Body of pancreas (tissue), 4 donors: Measurements from ENCODE around the gene AGTRAP. TPM values are rescaled to one million over a fixed set of nuclear protein-coding genes. Genes with fewer than 3 reads are reported as not detected.

Experiments used
- ATAC-seq: fragments of 150-250 bp; one replicate; pipeline ENCODE4 v1.9.1; 2016
- DNase-seq, 4 donors: peaks; one replicate each; pipeline ENCODE4 v3.0.0-alpha.2; 2019
- H3K27ac ChIP-seq, 4 donors: fragments of 200-600 bp; sonication (generic); 1 replicate in 3 of 4; 2 replicates in 1 of 4; pipeline versions ENCODE4 v1.5.1 to v1.6.1; 2016 to 2019; ENCODE audit warnings: mild to moderate bottlenecking in 1 of 4, mixed read lengths in 1 of 4, moderate library complexity in 1 of 4
- H3K27me3 ChIP-seq, 2 donors: fragments of 200-600 bp; sonication (generic); one replicate each; pipeline ENCODE4 v1.6.0; 2016; ENCODE audit warnings: mild to moderate bottlenecking in 1 of 2
- H3K36me3 ChIP-seq, 2 donors: fragments of 200-600 bp; sonication (generic); replicated peaks in 1 of 2; 2 replicates each; pipeline ENCODE4 v1.5.1; 2016; ENCODE audit warnings: low read depth in 2 of 2; ENCODE audit not compliant: insufficient read depth in 1 of 2
- H3K4me1 ChIP-seq: fragments of 200-600 bp; sonication (generic); one replicate; pipeline ENCODE4 v1.6.0; 2016
- H3K4me3 ChIP-seq, 2 donors: fragments of 200-600 bp; sonication (generic); 1 replicate in 1 of 2; 2 replicates in 1 of 2; pipeline ENCODE4 v1.5.1; 2016 to 2019
- H3K9me3 ChIP-seq, 3 donors: fragments of 200-600 bp; sonication (generic); 1 replicate in 2 of 3; 2 replicates in 1 of 3; pipeline ENCODE4 v1.5.1; 2016
- POLR2A ChIP-seq, 3 donors: fragments of 450-650 bp; IDR thresholded peaks; one replicate each; pipeline ENCODE4 v1.6.1; 2016; ENCODE audit warnings: antibody characterized with exemption in 3 of 3, mild to moderate bottlenecking in 2 of 3
- WGBS, 2 donors: methylation state at CpG; one replicate each; pipeline ENCODE4 v1.1.5; 2017; 5-methylcytosine and 5-hydroxymethylcytosine counted together
- intact Hi-C: fragments of 100-400 bp; cut with DNase I; formaldehyde crosslinking; loops from one replicate; pipeline ENCODE4 v1.15.1; 2023
- total RNA-seq, 2 donors: library from RNA; depleted of rRNA; stranded (reverse); fragments of >200 nt; gene quantifications; one replicate each; pipeline ENCODE4 v1.1.0, GENCODE V29; 2016
- TF ChIP-seq, protein P1 (sequence below), 7 experiments: fragments of 450-650 bp in 4 of 7; fragments of 200-600 bp in 3 of 7; sonication (generic) in 3 of 7; IDR thresholded peaks; one replicate each; pipeline ENCODE4 v1.5.1; 2016 to 2019; ENCODE audit warnings: antibody characterized with exemption in 7 of 7

The AGTRAP gene
- total RNA-seq, 2 donors from 2014 or later = 16.8 to 24.6 TPM

DNA sequence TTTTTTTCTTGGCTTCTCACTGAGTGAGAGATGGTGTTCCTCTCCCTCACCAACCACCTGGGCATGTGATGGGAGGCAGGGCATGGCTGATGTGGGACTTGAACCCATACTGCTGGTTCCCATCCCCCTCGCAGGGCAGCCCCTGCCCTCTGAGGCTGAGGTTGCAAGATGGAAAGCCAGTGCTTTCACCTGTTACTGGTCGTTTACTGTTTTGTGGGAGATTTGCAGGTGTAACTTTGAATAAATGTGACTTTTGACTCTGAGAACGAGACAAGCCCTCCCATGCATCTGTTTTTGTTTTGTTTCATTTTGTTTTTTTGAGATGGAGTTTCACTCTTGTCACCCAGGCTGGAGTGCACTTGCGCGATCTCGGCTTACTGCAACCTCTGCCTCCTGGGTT is 47.6 kb downstream of the AGTRAP start:
- peaks cover 30% of the 10 kb centered on the region for H3K4me1 ChIP-seq
- intact Hi-C loops = no loop called here
- TF ChIP-seq, protein P1, sequence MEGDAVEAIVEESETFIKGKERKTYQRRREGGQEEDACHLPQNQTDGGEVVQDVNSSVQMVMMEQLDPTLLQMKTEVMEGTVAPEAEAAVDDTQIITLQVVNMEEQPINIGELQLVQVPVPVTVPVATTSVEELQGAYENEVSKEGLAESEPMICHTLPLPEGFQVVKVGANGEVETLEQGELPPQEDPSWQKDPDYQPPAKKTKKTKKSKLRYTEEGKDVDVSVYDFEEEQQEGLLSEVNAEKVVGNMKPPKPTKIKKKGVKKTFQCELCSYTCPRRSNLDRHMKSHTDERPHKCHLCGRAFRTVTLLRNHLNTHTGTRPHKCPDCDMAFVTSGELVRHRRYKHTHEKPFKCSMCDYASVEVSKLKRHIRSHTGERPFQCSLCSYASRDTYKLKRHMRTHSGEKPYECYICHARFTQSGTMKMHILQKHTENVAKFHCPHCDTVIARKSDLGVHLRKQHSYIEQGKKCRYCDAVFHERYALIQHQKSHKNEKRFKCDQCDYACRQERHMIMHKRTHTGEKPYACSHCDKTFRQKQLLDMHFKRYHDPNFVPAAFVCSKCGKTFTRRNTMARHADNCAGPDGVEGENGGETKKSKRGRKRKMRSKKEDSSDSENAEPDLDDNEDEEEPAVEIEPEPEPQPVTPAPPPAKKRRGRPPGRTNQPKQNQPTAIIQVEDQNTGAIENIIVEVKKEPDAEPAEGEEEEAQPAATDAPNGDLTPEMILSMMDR (IDR thresholded peaks at IDR 0.05) = no peak
- no peak for TF ChIP-seq POLR2A (IDR thresholded peaks at IDR 0.05)
- no peaks in the 10 kb centered on the region for H3K27me3 ChIP-seq
- H3K27ac ChIP-seq = no peak overlapping the region
- no peak for ATAC-seq
- no peaks in the 10 kb centered on the region for H3K9me3 ChIP-seq
- whole genome bisulfite sequencing, 2 donors = 79 to 85% methylated on average over 6 of the region's 6 CpGs
- DNase-seq = no peak
- no peaks in the 10 kb centered on the region for H3K36me3 ChIP-seq
- H3K4me3 ChIP-seq = no peak overlapping the region

DNA sequence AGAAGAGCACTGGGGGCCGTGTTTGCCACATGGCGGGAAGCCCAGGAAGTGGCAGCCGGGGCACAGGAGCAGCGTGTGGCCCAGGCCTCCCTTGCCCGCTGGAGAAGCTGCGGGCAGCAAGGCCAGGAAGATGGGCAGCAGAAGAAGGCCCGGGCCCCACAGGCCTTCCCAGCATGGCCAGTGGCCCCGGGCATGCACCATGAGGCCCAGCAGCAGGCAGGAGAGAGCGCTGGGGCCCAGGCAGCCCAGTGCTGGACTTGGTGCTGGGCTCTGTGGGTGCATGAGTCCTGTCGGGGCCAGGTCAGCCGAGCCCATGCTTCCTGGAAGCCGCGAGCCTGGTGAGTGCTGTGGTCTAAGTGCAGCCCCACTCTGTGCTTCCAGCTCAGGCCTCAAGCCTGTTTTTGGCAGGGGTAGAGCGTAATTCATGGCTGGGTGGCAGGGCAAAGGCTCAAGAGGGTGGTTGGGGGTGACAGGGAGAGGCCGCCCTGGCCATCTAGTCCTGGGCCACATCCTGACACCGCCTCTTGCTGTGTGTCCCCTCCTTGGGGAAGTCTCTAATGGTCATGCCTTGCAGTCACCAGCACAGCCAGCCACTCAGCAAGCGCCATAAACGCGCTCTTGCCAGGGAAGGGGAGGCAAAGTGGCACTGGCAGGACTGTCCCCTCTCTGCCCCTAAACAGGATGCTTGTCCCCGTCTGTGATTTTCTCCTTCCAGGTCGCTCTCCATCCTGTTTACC is 48.5 kb downstream of the AGTRAP start:
- no peaks in the 10 kb centered on the region for H3K36me3 ChIP-seq
- no peak for ATAC-seq
- no peak for TF ChIP-seq POLR2A (IDR thresholded peaks at IDR 0.05)
- TF ChIP-seq, protein P1 (IDR thresholded peaks at IDR 0.05) = no peak
- H3K27me3 ChIP-seq = no peaks in the 10 kb centered on the region
- H3K9me3 ChIP-seq = no peaks in the 10 kb centered on the region
- peak overlapping the region in 1 of 4 donors; percentile 10 for H3K27ac ChIP-seq
- H3K4me3 ChIP-seq = no peak overlapping the region
- no peak for DNase-seq
- 75 to 90% methylated on average over 6 to 21 of the region's 21 CpGs for WGBS, 2 donors
- intact Hi-C loops = no loop called here
- peaks cover 35% of the 10 kb centered on the region for H3K4me1 ChIP-seq

DNA sequence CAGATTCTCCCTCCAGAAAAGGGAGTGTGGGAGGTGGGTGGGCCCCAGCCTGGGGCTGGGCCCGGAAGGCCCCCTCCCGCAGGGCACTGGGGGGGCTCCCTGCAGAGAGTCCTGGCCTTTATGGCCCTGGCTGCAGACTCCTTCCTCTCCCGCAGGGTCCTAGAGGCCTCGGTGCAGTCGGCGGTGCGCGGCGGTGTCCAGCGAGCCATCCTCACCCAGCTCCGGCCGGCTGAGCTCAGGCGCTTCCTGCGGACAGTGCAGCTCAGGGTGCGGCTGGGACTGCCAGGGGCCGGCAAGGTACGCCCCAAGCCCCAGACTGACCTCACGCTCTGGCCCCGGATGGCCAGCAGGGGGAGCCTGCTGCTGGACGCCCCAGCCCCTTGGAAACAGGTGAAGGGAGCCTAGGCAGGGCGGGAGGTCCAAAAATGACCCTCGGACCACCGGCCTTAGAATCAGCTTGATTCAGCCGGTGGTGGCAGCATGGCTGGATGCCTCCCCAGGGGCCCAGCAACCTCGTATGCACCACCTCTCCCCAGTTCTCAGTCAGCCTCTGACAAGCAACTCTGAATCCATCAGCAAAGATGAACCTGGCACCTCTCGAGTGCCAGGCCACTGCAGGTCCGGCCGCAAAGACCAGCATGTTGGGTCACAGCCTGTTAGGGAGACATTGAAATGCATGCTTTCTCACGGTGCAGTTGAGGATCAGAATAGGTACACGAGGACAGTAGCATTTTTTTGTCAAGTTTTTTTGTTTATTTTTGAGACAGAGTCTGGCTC is 49.2 kb downstream of the AGTRAP start:
- Histone ChIP-seq H3K27ac (peak overlapping the region in 1 of 4 donors; percentile 10), H3K4me1 (peaks cover 42% of the 10 kb centered on the region), H3K4me3 (no peak overlapping the region), H3K27me3 (no peaks in the 10 kb centered on the region), H3K36me3 (no peaks in the 10 kb centered on the region), H3K9me3 (no peaks in the 10 kb centered on the region)
- 7 to 8% methylated on average over 13 to 23 of the region's 30 CpGs for WGBS, 2 donors
- ATAC-seq = peak; percentile 68
- peak; percentile 68 to 78 (median 71) for DNase-seq
- TF ChIP-seq, protein P1 (IDR thresholded peaks at IDR 0.05) = peak; percentile 68 to 88 (median 74)
- TF ChIP-seq POLR2A (IDR thresholded peaks at IDR 0.05) = no peak
- intact Hi-C loops = no loop called here

DNA sequence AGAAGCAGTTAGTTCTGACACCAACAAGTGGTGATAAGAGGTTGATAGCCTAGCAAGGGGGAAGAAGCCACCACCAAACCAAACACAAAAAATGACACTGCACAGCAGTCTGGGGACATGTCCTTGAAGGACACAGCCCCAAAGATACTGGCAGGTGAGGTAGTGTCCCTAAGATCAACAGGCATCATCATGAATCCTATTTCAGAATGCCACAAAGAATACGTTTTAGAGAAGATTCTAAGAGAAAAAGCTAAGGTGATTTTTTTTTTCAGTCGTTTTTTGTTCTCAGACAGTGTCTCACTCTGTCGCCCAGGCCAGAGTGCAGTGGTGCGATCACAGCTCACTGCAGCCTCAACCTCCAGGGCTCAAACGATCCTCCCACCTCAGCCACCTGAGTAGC is 50.2 kb downstream of the AGTRAP start:
- H3K27ac ChIP-seq = no peak overlapping the region

More for the DNA sequence above, 50.2 kb downstream of the AGTRAP start:
- DNase-seq (no peak), ATAC-seq (no peak)
- Histone ChIP-seq H3K9me3 (no peaks in the 10 kb centered on the region), H3K4me3 (no peak overlapping the region), H3K27me3 (no peaks in the 10 kb centered on the region), H3K4me1 (peaks cover 52% of the 10 kb centered on the region), H3K36me3 (no peaks in the 10 kb centered on the region)
- WGBS, 2 donors = 41 to 47% methylated on average over 5 of the region's 5 CpGs
- intact Hi-C loops = no loop called here
- no peak for TF ChIP-seq POLR2A (IDR thresholded peaks at IDR 0.05)
- TF ChIP-seq, protein P1 (IDR thresholded peaks at IDR 0.05) = no peak
